Middle frontal gyrus (tissue), 1 donor: Measurements from ENCODE around the gene CHRNB4.
"Not testable (repeated sequence)": the region's sequence is repeated elsewhere in the genome, so short reads cannot be mapped to it uniquely, and the experiment has no call there.

Source experiments
- DNase-seq: peaks from one replicate; pipeline ENCODE4 v3.0.0-alpha.2; 2015; ENCODE audit warnings: low spot score; ENCODE audit errors: extremely low spot score

CHRNB4 gene, protein sequence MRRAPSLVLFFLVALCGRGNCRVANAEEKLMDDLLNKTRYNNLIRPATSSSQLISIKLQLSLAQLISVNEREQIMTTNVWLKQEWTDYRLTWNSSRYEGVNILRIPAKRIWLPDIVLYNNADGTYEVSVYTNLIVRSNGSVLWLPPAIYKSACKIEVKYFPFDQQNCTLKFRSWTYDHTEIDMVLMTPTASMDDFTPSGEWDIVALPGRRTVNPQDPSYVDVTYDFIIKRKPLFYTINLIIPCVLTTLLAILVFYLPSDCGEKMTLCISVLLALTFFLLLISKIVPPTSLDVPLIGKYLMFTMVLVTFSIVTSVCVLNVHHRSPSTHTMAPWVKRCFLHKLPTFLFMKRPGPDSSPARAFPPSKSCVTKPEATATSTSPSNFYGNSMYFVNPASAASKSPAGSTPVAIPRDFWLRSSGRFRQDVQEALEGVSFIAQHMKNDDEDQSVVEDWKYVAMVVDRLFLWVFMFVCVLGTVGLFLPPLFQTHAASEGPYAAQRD

DNA sequence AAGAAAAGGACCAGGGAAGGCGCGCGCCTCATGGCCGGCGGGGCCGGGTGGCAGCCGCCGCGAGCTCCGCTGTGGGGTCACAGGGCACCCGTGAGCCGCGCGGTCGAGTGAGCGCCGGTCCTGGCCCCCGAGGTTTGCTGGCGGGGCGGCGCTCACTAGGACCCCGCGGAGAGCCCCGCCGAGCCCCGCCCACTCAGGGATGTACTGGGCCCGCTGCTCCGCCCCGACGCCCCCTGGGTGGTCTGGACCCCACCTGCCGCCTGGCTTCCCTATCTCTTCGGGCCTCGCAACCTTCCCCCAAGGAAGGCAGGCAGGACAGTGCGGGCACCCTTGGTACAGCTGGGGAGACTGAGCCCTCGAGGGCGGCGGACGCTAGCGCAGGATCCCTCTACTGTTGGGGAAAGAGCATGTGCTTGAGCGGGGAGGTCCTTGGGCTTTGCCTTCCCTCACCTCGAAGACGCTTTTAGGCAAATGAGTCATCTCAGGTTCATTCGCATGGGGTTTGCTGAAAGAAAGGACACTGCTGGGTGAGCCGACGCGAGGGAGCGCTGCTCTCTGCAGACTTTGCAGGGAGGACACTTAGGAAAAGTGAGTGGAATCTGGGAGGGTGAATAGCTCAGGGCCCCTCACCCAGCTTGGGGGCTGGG is at the start of gene CHRNB4:
CHRNB4 (minus strand) TSS at position 109 of the 647 bp plus-strand sequence; CDS start at position 32, 77 bp downstream.
- DNase-seq, result no peak

DNA sequence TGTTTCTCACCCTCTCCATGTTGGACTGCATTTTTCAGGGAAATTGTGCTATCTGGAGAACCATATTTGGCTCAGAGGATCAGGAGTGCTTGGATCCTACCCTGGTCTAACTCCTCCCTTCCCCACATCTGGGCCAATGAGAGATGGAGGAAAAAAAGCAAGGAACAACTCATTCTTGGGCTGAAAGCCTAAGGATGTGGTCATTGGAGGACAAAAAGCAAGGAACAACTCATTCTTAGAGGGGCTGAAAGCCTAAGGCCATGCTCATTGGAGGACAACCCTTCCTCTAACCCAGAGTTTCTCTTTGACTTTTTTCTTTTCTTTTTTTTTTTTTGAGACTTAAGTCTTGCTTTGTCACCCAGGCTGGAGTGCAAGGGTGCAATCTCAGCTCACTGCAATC is 48.6 kb upstream of the CHRNB4 start:
- DNase-seq, result no peak

DNA sequence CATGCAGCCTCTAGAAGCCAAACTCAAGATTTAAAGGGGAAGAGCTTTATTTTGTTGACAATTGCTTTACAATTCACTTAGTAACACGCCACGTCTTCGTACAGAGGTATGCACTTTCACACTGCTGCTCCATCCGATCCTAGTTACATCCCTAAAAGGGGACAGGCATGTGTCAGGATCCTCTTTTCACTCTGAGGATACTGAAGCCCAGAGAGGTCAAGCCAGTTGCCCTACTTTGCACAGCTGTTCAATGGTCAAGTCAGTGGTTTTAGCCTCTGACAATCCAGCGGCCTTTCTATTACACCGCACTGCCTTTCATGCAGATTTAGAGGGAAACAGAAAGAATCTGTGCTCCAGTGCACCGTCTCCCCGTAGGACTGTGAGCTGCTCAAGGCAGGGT is 44.9 kb upstream of the CHRNB4 start:
- DNase-seq, result no peak

DNA sequence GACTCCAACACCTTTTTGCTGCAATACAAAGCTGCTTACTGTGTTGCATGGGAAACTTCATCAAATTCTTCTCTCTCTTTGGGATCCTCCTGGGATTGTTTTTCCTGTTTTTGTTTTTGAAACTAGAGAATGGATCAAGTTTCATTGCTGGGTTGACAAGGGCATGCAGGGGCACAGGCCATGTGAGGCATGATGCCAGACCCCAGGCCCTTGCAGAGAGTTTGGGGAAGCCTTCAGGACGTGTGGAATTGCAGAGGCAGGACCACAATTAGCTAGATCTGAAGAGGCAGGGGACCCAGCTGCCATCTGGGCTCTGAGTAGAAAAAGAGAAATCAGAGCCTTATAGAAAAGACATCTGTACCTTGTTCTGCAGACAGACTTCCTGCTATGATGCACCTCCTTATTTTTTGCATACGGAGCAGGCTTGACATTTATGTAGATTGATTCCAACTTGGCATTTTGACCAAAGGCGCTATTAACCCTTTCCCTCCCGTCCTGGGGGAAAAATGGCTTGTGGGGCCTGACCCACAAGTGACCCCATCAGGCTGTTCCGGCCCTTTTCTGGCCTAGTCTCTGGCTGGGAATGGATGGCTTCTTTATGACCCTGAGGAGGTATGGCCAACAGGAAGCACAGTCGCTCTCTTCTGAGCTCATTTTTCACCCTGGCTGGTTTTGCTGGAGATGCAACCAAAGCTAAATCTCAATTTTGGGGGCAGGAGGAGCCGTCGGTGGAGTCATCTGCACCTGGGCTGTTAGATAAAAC is 44.3 kb upstream of the CHRNB4 start:
- DNase-seq, result no peak

DNA sequence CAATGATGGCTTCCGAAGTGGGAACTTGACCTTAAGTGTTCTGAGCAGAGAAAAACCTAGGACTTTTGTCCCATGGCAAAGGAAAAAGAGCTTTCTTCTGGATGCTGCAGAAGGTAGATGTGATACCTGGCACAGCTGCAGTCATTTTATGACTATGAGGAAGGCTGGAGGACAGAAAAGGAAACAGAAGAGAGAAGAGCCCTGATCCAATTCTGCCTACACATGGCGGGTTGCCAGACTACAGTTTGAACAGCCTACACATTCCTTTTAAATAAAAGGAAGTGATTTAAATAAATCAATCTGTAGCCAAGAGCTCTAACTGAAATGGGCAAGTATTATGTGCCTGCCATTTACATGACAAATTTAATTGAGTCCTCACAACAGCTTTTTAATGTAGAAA is 43.6 kb upstream of the CHRNB4 start:
- no peak for DNase-seq

DNA sequence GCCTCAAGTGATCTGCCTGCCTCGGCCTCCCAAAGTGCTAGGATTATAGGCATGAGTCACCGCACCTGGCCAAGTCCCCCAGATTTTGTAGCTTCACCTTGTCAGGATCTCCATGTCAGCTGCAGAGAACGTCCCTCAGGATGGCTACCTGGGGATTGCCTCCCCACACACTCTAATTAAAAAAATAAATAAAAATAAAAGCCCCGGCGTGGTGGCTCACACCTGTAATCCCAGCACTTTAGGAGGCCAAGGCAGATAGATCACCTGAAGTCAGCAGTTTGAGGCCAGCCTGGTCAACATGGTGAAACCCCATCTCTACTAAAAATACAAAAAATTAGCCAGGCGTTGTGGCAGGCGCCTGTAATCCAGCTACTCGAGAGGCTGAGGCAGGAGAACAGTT is 42.6 kb upstream of the CHRNB4 start:
- DNase-seq, result not testable (repeated sequence)

DNA sequence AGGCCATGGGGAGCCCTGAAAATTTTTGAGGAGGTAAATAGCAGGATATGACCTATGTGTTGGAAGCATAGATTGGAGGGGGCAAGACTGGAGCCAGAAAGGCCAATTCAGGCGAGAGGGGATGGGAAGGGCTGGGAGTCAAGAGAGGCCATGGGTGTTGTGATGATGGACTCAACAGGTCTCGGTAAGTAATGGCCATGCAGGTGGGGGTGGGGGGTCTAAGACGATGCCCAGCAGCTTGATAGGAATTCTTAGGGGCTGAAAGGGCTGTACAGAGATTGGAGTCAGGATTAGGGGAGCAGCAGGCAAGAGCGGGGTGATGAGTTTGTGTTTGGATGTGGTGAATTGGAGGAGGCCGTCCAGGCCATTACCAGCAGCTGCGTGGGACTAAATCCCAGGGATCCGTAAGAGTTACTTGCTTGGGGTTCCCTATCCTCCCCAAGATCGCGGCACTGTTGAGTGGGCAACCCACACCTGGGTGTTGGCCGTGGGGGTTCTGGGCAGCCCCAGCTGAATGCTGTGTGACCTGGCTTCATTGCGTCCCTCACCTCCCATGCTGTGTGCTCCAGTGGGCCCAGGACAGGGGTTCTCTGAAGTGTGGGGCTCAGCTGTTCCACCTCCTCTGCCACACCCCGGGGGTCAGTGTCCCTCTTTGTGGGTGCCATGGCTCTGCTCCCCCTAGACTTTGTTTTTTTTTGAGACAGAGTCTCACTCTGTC is 41.8 kb upstream of the CHRNB4 start:
- no peak for DNase-seq

DNA sequence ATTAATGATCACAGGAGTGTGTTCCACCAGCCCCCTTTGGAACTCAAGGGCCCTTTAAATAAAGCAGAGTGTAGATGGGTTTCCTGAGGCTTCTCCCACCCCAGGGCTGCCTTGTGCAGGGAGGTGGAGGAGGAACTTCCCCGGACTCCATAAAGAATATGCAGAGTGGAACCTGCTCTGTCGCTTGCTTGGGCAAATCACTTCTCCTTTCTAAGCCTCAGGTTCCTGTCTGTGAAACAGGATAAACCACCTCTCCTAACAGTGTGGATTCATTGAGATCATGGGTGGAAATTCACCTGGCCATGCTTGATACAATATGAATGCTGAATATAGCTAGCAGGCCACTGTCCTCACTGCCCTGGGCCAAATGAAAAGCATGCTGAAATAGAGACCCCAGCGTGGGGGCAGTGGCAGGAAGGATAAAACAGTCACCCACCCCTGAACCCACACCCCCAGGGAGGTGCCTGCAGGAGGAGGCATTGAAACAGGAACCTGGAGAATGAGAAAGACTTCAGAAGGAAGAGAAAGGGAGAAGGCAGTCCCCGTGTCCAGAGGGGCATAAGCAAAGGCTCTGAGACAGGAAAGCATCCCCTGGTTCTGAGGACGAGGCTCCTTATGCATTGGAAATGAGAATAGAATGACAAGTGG is 41.1 kb upstream of the CHRNB4 start:
- no peak for DNase-seq

DNA sequence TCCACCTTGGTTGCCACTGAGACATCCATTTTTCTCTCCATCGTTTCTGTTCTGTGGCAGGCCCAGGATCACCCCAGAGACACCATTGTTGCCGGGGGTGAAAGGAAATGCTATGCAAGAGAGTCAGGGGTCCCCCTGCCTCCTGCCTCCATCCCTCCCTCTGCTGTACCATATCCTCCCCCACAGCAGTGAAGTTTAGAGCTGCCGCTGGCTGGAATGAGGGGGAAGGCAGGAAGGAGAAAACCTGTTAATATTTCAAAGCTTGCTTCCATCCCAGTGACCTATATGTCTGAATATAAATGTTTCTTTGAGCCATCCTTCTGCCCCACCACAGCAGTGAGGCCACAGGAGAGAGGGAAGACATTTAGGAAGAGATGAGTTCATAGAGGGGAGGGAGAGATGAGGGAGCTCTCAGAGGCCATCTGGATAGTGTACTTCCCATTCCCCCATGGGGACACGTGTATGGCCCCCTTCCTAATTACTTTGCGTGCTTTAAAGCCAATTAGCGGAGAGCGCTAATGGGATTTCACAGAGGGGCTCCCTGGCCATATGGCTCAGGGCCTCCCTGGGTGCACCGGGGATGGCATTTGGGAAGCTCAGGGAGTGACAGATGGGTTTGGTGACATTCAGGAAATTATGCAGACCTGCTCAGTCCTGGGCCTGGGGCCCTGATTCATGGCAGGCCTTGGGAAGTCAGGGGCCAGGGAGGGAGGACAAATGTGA is 40.4 kb upstream of the CHRNB4 start:
- no peak for DNase-seq

DNA sequence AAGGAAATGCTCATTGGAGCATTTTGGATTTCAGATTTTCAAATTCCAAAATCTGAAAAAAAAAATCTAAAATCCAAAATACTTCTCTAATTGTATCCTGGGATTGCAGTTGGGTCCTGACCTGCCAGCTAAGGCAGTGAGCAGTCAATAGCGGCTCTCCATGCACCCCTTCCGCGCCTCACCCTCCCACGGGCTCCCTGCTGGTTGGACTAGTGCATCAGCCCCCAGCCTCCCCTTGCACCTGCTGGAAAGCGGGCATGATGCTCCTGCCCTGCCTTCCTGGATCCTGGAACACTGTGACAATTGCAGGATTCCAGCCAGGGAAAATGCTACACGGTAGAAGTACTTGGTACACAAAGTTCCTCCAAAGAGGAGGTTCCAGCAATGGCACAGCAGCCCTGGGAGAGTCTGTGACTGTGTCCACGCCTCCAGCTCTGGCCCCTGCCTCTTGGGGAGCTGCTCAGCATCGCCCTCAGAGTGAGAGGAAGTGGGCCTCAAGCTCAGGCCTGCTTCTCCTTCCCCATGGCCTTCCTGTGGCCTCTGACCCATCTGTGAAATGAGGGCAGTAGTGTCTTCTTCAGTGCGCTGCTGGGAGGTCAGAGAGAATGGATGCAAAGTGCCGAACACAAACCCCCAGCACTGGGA is 39.5 kb upstream of the CHRNB4 start:
- DNase-seq, result no peak

DNA sequence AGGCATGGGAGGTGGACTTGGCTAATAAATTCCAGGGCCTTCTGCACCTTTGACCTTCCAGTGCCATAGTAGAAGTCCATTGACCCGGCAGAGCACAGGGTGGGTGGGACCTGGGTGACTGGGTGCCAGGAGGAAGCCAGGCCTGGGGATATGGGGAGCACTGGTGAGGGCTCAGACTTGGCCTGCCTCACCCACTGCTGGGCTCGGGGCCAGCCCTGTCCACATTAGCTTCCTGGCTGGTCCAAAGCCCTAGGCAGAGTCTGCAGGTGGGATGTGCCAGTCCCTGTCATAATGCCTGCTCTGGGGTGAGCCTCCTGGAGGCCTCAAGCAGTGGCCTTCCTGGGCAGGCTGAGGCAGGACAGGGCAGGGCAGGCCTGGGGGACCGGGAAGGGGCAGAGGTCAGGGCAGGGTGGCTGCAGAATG is 38.1 kb upstream of the CHRNB4 start:
- no peak for DNase-seq

DNA sequence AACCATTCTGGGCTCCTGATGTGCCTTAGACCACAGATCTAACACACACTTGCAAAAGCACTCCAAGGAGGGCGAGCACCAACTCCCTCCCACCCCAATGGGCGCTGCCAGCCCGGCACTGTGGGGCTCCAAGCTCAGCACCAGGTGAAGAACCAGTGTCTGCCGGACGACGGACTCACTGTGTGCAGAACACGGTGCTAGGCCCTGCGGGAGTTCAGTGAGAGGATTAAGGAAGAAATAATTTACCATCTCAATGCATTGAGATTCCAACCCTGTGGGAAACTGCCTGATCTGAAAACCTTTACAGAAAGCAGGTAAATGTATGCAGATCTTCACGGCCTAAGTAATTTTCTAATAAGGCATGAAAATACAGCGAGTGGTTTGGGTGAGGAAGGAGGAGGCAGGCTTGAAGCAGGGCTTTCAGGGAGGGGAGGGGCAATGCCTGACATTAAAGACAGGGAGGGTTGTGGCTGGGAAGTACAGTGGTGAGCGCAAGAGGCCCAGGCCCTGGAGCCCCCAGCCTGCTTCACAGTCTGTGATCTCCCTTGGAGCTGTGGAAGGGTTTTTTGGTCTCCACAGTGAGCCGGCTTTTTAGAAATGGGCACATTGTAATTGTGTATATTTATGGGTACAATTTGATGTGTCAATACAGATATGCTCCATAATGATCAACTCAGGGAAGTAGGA is 35.6 kb upstream of the CHRNB4 start:
- DNase-seq, result no peak

DNA sequence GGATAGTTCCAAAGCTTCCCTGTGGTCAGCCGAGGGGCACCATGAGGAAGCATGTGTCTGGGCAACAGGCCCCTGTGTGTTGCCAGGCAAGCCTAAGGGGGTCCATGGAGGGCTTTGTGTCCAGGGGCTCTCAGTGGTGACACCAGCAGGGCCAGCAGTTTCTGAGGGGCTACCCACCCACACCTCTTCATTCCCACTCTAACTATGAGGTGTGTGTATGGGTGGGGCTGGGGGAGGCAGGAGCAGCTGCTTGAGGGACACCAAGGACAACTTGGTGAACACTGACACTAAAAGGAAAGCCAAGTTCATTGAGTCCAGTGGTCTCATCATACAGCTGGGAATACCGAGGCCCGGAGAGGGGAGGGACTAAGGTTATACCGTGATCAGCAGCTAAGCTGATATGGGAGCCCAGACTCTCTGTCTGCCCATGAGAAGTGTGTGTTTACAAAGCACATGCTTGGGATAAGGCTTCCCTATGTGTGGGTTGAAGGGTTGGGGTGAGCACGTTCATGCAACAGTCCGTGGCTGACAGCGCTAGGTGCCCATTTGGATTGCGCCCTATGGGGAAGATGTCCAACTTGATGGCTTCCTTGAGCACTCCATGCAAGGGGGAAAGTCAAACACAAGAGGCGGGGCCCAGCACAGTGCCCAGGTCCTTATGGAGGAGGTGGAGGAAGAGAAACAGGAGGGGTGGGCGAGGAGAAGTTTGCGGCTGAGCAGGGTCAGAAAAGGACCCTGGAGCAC is 34.8 kb upstream of the CHRNB4 start:
- no peak for DNase-seq

DNA sequence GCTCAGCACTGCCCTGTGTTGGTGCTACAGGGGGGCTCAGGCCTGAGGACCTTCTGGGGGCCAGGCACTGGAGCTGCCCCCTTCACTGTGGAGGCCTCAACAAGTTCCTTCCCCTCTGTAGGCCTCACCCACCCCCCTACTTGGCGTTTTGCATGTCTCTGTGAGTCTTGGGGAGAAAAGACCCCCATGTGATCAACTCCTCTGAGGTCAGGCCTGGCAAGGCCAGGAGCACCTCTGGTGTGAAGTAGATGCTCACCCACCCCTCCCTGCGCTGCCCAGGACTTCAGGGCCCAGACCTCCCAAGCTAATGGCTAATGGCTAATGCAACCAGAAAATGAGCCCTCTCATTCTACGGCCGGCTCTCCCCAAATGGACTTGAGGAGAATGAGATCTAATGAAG is 34.2 kb upstream of the CHRNB4 start:
- no peak for DNase-seq

DNA sequence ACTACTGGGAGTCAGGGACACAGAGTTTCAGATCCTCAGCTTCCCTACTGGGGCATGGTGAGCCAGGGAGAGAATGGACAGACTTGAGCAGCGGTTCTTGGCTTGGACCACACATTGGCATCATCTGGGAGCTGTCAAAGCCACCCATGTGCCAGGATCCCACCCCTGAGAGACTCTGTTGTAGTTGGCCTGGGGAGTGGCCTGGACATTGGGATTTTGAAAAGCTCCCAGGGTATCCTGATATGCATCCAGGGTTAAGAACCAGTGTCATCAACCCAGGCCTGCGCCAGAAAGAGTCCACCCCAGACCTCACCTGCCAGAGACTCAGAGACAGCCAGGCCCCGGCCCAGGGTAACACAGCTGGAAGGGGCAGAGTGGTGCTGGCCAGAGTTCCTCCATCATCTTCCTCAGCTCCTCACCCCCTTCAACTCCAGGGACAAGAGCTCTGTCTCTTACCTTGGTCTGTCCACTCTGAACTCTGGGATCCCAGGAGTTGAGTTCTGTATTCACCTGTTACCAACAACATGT is 33.0 kb upstream of the CHRNB4 start:
- no peak for DNase-seq

DNA sequence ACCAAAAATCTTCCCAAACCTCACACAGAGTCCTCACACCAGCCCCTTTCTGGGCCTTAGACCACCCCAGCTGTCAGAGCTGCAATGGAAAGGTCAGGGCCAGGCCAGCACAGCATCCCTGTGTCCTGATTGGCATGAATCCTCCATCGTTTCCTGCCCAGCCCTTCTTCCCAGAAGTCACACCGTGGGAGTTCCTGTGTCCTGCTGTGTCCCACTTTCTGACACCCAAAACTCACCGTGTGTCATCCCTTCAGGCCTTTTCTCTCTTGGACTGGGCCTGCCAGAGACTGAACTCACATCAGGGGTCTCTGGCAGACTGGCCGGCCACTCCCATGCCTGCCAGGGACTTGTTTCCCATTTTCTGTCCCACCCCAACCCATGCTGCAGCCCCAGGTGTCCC is 32.5 kb upstream of the CHRNB4 start:
- DNase-seq, result no peak

DNA sequence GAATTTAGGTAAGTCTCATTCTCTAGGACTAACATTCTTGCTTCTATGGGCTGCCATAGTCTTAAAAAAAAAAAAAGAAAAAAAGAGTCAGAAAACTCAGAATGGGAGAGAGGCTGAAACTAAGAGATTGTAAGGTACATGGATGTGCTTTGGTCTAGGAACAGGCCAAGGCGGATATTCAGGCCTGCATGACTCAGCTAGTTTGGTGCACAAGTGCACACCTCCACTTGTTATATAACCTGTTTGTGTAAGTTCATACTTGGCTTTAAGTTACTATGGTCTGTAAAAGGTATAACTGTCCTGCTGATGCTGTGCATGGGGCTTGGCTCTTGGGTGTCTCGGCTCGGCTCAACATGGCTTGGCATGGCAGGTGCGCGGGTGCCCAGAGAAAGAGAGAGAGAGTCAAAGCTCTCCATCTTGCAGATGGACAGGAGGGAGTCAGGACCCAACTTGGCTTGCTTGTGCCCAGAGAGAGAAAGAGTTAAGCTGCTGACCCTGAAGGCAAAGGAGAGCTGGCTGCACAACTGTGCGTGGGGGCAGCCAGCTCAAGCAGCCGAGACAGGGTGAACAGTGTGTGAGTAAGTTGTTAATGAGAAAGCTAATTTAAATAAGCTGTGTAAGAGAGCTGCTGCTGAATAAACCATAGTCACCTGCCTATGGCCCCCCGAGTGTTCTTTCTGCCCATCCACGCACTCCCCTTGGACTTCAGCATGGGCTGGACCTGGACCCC is 31.4 kb upstream of the CHRNB4 start:
- DNase-seq, result no peak
